Prostate gland (tissue), 2 donors: ENCODE data around the gene FCN2. TPM values are rescaled to one million over a fixed set of nuclear protein-coding genes. Genes with fewer than 3 reads are reported as not detected.

ENCODE experiments used
- DNase-seq: peaks from one replicate; pipeline ENCODE4 v3.0.0-alpha.2; 2019; ENCODE audit warnings: low spot score
- H3K27ac ChIP-seq, 2 donors: fragments of 200-600 bp; sonication (generic); 2 replicates each; pipeline ENCODE4 v1.5.1; 2017 to 2019
- H3K27me3 ChIP-seq: fragments of 200-600 bp; sonication (generic); replicated peaks from 2 replicates; pipeline ENCODE4 v1.5.1; 2019; ENCODE audit not compliant: insufficient read depth
- H3K36me3 ChIP-seq, 2 donors: fragments of 200-600 bp; sonication (generic); 1 replicate in 1 of 2; 2 replicates in 1 of 2; pipeline versions ENCODE4 v1.5.1 to v1.8.1; 2017 to 2019
- H3K4me1 ChIP-seq: fragments of 200-600 bp; sonication (generic); replicated peaks from 2 replicates; pipeline ENCODE4 v1.5.1; 2019
- H3K4me3 ChIP-seq, 2 donors: fragments of 200-600 bp; sonication (generic); 2 replicates each; pipeline ENCODE4 v1.5.1; 2017 to 2019
- H3K9me3 ChIP-seq: fragments of 200-600 bp; sonication (generic); 2 replicates; pipeline ENCODE4 v1.5.1; 2017
- CTCF ChIP-seq, 4 experiments: fragments of 200-600 bp in 2 of 4; fragments of 450-650 bp in 2 of 4; sonication (generic) in 2 of 4; IDR thresholded peaks; 1 replicate in 3 of 4; 2 replicates in 1 of 4; pipeline ENCODE4 v1.5.1; 2016 to 2019; ENCODE audit warnings: antibody characterized with exemption in 4 of 4, mild to moderate bottlenecking in 2 of 4, moderate library complexity in 2 of 4
- POLR2A ChIP-seq: fragments of 450-650 bp; IDR thresholded peaks from one replicate; pipeline ENCODE4 v1.6.1; 2016; ENCODE audit warnings: antibody characterized with exemption, mild to moderate bottlenecking
- POLR2AphosphoS5 ChIP-seq: sonication (generic); formaldehyde crosslinking; IDR thresholded peaks from one replicate; pipeline ENCODE4 v1.6.1; 2017; ENCODE audit warnings: antibody characterized with exemption
- WGBS: methylation state at CpG from one replicate; pipeline ENCODE4 v1.1.5; 2018; 5-methylcytosine and 5-hydroxymethylcytosine counted together
- intact Hi-C: fragments of 100-400 bp; cut with DNase I; formaldehyde crosslinking; loops from one replicate; pipeline ENCODE4 v1.14.2; 2022
- total RNA-seq, 2 donors: library from RNA; depleted of rRNA; stranded (reverse); fragments of >200 nt; gene quantifications; one replicate each; pipeline ENCODE4 v1.1.0, GENCODE V29; 2016

FCN2 gene
- total RNA-seq, 2 donors from 2014 or later: 2.4 TPM; not detected in 1

GRCh38 chr9:134841180-134841904, 39.3 kb upstream of the FCN2 start:
- WGBS: 92% methylated on average over 15 of the region's 15 CpGs
- Histone ChIP-seq H3K4me3 (no peak overlapping the region), H3K36me3 (no peaks in the 10 kb centered on the region), H3K4me1 (no peaks in the 10 kb centered on the region), H3K27ac (no peak overlapping the region), H3K27me3 (no peaks in the 10 kb centered on the region), H3K9me3 (no peaks in the 10 kb centered on the region)
- no peak for TF ChIP-seq POLR2AphosphoS5
- no peak for TF ChIP-seq CTCF (IDR thresholded peaks at IDR 0.05)
- TF ChIP-seq POLR2A: no peak
- intact Hi-C loops: no loop called here
- no peak for DNase-seq

- H3K27me3 ChIP-seq: no peaks in the 10 kb centered on the region
These were observed 38.3 kb upstream of the FCN2 start for GRCh38 chr9:134842321-134842720.

GRCh38 chr9:134843740-134844139, 36.9 kb upstream of the FCN2 start:
- Histone ChIP-seq H3K9me3 (no peaks in the 10 kb centered on the region), H3K4me3 (no peak overlapping the region), H3K4me1 (no peaks in the 10 kb centered on the region), H3K27ac (no peak overlapping the region), H3K27me3 (no peaks in the 10 kb centered on the region), H3K36me3 (no peaks in the 10 kb centered on the region)
- 86% methylated on average over 14 of the region's 18 CpGs for WGBS
- DNase-seq: no peak
- intact Hi-C loops: no loop called here
- TF ChIP-seq POLR2AphosphoS5 (no peak), CTCF (IDR thresholded peaks at IDR 0.05) (no peak), POLR2A (no peak)

More at GRCh38 chr9:134842321-134842720, 38.3 kb upstream of the FCN2 start:
- 86% methylated on average over 21 of the region's 22 CpGs for WGBS
- no peak for DNase-seq
- intact Hi-C loops: no loop called here
- Histone ChIP-seq H3K36me3 (no peaks in the 10 kb centered on the region), H3K27ac (no peak overlapping the region), H3K4me1 (no peaks in the 10 kb centered on the region), H3K4me3 (no peak overlapping the region), H3K9me3 (no peaks in the 10 kb centered on the region)
- TF ChIP-seq POLR2A (no peak), CTCF (IDR thresholded peaks at IDR 0.05) (no peak), POLR2AphosphoS5 (no peak)

GRCh38 chr9:134844821-134845220, 35.8 kb upstream of the FCN2 start:
- H3K36me3 ChIP-seq: no peaks in the 10 kb centered on the region
- no peaks in the 10 kb centered on the region for H3K9me3 ChIP-seq
- H3K27me3 ChIP-seq: no peaks in the 10 kb centered on the region
- no peak overlapping the region for H3K4me3 ChIP-seq
- WGBS: 80% methylated on average over 8 of the region's 8 CpGs
- no peak for DNase-seq
- no peaks in the 10 kb centered on the region for H3K4me1 ChIP-seq
- intact Hi-C loops: no loop called here
- TF ChIP-seq CTCF (IDR thresholded peaks at IDR 0.05) (no peak), POLR2A (no peak), POLR2AphosphoS5 (no peak)
- no peak overlapping the region for H3K27ac ChIP-seq

GRCh38 chr9:134846187-134846586, 34.4 kb upstream of the FCN2 start:
- Histone ChIP-seq H3K9me3 (no peaks in the 10 kb centered on the region), H3K4me1 (no peaks in the 10 kb centered on the region), H3K27ac (no peak overlapping the region), H3K4me3 (no peak overlapping the region), H3K27me3 (no peaks in the 10 kb centered on the region), H3K36me3 (no peaks in the 10 kb centered on the region)
- intact Hi-C loops: no loop called here
- TF ChIP-seq CTCF (IDR thresholded peaks at IDR 0.05) (no peak), POLR2A (no peak), POLR2AphosphoS5 (no peak)
- WGBS: 89% methylated on average over 16 of the region's 16 CpGs
- no peak for DNase-seq
